ENCODE measurements around the gene POGZ. TPM values are rescaled to one million over a fixed set of nuclear protein-coding genes. Genes with fewer than 3 reads are reported as not detected.

Gene POGZ
- total and polyA plus RNA-seq, 2 of the 13 experiments (the other 11 are each of a cell fraction or from before 2014, with no cell fraction given): 15.3 to 45.6 TPM

DNA sequence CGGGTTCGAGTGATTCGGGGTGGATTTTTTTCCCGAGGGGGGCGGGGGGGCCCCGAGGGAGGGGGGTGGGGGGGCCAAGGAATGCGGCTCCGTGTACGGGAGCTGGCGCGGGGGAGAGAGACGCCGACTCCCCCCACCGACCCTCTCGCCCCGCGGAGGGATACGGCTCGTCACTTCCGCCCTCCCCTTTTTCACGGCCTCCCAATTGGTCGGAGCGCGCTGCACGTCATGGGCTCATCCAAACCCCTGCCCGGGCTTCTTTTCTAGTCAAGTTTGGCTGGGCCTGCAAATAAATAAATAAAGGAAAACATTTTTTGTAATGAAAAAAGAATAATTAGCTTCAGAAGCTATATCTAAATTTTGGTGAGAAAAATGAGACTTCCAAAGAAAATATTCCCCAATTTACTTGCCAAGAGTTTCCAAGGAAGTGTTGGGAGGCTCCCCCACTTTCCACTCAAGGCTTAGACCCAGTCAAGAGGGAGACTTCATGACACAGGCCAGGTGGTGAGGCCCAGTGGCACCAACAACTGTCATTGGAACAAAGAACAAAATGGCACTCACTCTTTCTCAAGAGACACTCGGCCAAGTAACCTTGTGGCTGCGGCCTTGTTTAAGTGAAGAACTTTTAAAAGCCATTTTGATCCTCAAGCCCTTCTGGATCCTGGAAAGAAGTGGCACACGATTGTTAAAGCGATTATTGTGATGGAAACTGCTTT, at the start of gene POGZ (continued):
- no peak for TF ChIP-seq PITX1 (CRISPR knock-in tag; IDR thresholded peaks at IDR 0.05)
- no peak for TF ChIP-seq CENPX (CRISPR knock-in tag; IDR thresholded peaks at IDR 0.05)
- TF ChIP-seq, protein P1, sequence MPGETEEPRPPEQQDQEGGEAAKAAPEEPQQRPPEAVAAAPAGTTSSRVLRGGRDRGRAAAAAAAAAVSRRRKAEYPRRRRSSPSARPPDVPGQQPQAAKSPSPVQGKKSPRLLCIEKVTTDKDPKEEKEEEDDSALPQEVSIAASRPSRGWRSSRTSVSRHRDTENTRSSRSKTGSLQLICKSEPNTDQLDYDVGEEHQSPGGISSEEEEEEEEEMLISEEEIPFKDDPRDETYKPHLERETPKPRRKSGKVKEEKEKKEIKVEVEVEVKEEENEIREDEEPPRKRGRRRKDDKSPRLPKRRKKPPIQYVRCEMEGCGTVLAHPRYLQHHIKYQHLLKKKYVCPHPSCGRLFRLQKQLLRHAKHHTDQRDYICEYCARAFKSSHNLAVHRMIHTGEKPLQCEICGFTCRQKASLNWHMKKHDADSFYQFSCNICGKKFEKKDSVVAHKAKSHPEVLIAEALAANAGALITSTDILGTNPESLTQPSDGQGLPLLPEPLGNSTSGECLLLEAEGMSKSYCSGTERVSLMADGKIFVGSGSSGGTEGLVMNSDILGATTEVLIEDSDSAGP (CRISPR knock-in tag; IDR thresholded peaks at IDR 0.05; ENCODE audit: borderline replicate concordance): peak; percentile 7; the same call in 1 of the 2 replicates
- peak; percentile 71 for TF ChIP-seq SAP130 (CRISPR knock-in tag; IDR thresholded peaks at IDR 0.05; ENCODE audit: low read depth)
- peak; percentile 67 for TF ChIP-seq YY1 (IDR thresholded peaks at IDR 0.05; ENCODE audit: insufficient read depth, insufficient replicate concordance, low read depth, low read length)
- TF ChIP-seq, protein P2, sequence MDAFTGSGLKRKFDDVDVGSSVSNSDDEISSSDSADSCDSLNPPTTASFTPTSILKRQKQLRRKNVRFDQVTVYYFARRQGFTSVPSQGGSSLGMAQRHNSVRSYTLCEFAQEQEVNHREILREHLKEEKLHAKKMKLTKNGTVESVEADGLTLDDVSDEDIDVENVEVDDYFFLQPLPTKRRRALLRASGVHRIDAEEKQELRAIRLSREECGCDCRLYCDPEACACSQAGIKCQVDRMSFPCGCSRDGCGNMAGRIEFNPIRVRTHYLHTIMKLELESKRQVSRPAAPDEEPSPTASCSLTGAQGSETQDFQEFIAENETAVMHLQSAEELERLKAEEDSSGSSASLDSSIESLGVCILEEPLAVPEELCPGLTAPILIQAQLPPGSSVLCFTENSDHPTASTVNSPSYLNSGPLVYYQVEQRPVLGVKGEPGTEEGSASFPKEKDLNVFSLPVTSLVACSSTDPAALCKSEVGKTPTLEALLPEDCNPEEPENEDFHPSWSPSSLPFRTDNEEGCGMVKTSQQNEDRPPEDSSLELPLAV (CRISPR knock-in tag; conservative IDR thresholded peaks at IDR 0.05; ENCODE audit: low read depth): no peak
- no peak for TF ChIP-seq KLF12 (CRISPR knock-in tag; IDR thresholded peaks at IDR 0.05; ENCODE audit: borderline replicate concordance)
- no peak for TF ChIP-seq HNRNPH1 (optimal IDR thresholded peaks at IDR 0.05; ENCODE audit: low read depth, low read length)
- no peak for TF ChIP-seq SALL1 (CRISPR knock-in tag; IDR thresholded peaks at IDR 0.05)
- TF ChIP-seq, protein P3, sequence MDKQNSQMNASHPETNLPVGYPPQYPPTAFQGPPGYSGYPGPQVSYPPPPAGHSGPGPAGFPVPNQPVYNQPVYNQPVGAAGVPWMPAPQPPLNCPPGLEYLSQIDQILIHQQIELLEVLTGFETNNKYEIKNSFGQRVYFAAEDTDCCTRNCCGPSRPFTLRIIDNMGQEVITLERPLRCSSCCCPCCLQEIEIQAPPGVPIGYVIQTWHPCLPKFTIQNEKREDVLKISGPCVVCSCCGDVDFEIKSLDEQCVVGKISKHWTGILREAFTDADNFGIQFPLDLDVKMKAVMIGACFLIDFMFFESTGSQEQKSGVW (CRISPR knock-in tag; IDR thresholded peaks at IDR 0.05; ENCODE audit: borderline replicate concordance): no peak
- TF ChIP-seq PTBP1 (IDR thresholded peaks at IDR 0.05; ENCODE audit: low read depth, low read length, poor library complexity, severe bottlenecking): no peak
- TF ChIP-seq HES4 (CRISPR knock-in tag; IDR thresholded peaks at IDR 0.05; ENCODE audit: borderline replicate concordance): no peak
- no peak for TF ChIP-seq ZNF639 (CRISPR knock-in tag; conservative IDR thresholded peaks at IDR 0.05)
- no peak for TF ChIP-seq ZNF782 (CRISPR knock-in tag; IDR thresholded peaks at IDR 0.05; ENCODE audit: borderline replicate concordance)
- no peak for TF ChIP-seq NCOA2 (CRISPR knock-in tag; IDR thresholded peaks at IDR 0.05)
- no peak for TF ChIP-seq ZNF143 (CRISPR knock-in tag; IDR thresholded peaks at IDR 0.05)
- no peak for TF ChIP-seq NCOR1 (IDR thresholded peaks at IDR 0.05; ENCODE audit: borderline replicate concordance, low read length)
- TF ChIP-seq ZBTB10 (CRISPR knock-in tag; IDR thresholded peaks at IDR 0.05; ENCODE audit: borderline replicate concordance): no peak
- TF ChIP-seq ZNF468 (CRISPR knock-in tag; IDR thresholded peaks at IDR 0.05): no peak
- no peak for TF ChIP-seq SMC3 (IDR thresholded peaks at IDR 0.05; ENCODE audit: low read length)
- TF ChIP-seq HOXA3 (CRISPR knock-in tag; IDR thresholded peaks at IDR 0.05): peak; percentile 77
- TF ChIP-seq SNRNP70 (IDR thresholded peaks at IDR 0.05; ENCODE audit: low read depth, low read length): no peak

All from HepG2 (cell line).